ENCODE results near the gene NGF. TPM values are rescaled to one million over a fixed set of nuclear protein-coding genes. Genes with fewer than 3 reads are reported as not detected.

NGF gene
- total and polyA plus RNA-seq, 2 donors (not counting 1 experiment from before 2014, with no cell fraction given), result not detected

DNA sequence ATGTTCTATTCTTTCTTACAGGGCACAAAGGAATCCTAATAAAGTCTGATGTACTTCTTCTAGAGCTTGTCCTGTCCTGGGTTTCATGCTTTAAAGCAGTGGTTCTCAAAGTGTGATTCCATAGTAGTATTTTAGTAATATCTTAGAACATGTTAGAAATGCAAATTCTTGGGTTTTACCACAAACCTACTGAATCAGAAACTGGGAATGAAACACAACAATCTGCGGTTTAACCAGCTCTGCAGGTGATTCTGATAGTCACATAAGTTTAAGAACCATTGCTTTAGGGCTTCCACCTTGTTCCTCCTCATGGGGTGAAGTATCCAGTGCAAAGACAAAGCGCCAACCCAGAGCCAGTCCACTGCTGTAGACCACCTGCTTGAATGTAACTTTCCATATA is 41.1 kb downstream of the NGF start:
- ATAC-seq (ENCODE audit: low read depth) (no peak), DNase-seq (no peak)
- no peaks in the 10 kb centered on the region for H4K20me1 ChIP-seq (ENCODE audit: control insufficient read depth, insufficient read depth, low read length, poor library complexity, severe bottlenecking)
- H3K9me3 ChIP-seq (ENCODE audit: control extremely low read depth in 1 of 3, control insufficient read depth in 2 of 3, insufficient read depth in 1 of 3, low read length in 2 of 3), result no peaks in the 10 kb centered on the region
- no peak overlapping the region for H3K4me3 ChIP-seq (ENCODE audit: control extremely low read depth in 1 of 5, extremely low read depth in 1 of 5, insufficient read depth in 1 of 5, low read depth in 2 of 5, low read length in 4 of 5)
- intact Hi-C loops (cut with micrococcal nuclease), result no loop called here
- H3K4me1 Mint-ChIP-seq, result no peaks in the 10 kb centered on the region
- no peaks in the 10 kb centered on the region for H3K79me2 ChIP-seq (ENCODE audit: control insufficient read depth, insufficient read depth, low read length)
- H3K4me2 ChIP-seq (replicated peaks; ENCODE audit: low read depth, low read length, poor library complexity, severe bottlenecking), result no peak overlapping the region
- no peak overlapping the region for H3K9ac ChIP-seq (ENCODE audit: low read length)
- no peak overlapping the region for H2AFZ ChIP-seq (ENCODE audit: insufficient read depth, low read depth, low read length, poor library complexity, severe bottlenecking)
- ChIA-PET POLR2A (no interaction called here), CTCF (no interaction called here)
- no peaks in the 10 kb centered on the region for H3K9me3 Mint-ChIP-seq (ENCODE audit: insufficient read depth)
- H3K4me3 Mint-ChIP-seq, result no peak overlapping the region
- peaks cover 5% of the 10 kb centered on the region for H3K27me3 Mint-ChIP-seq
- no peaks in the 10 kb centered on the region for H3K4me1 ChIP-seq (ENCODE audit: control insufficient read depth in 2 of 2, insufficient read depth in 2 of 2, low read length in 2 of 2)
- no peaks in the 10 kb centered on the region for H3K36me3 ChIP-seq (replicated peaks in 1 of 2; ENCODE audit: control extremely low read depth in 1 of 2, control insufficient read depth in 1 of 2, extremely low read depth in 1 of 2, insufficient read depth in 2 of 2, low read length in 1 of 2)
- TF ChIP-seq, protein P1, sequence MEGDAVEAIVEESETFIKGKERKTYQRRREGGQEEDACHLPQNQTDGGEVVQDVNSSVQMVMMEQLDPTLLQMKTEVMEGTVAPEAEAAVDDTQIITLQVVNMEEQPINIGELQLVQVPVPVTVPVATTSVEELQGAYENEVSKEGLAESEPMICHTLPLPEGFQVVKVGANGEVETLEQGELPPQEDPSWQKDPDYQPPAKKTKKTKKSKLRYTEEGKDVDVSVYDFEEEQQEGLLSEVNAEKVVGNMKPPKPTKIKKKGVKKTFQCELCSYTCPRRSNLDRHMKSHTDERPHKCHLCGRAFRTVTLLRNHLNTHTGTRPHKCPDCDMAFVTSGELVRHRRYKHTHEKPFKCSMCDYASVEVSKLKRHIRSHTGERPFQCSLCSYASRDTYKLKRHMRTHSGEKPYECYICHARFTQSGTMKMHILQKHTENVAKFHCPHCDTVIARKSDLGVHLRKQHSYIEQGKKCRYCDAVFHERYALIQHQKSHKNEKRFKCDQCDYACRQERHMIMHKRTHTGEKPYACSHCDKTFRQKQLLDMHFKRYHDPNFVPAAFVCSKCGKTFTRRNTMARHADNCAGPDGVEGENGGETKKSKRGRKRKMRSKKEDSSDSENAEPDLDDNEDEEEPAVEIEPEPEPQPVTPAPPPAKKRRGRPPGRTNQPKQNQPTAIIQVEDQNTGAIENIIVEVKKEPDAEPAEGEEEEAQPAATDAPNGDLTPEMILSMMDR (IDR thresholded peaks at IDR 0.05), result no peak
- no peak for TF ChIP-seq EZH2 (IDR thresholded peaks at IDR 0.05; ENCODE audit: borderline replicate concordance, insufficient read depth, low read depth, low read length, poor library complexity, severe bottlenecking)
- H3K27ac Mint-ChIP-seq, result no peak overlapping the region
- no peak overlapping the region for H3K27ac ChIP-seq (ENCODE audit: low read length in 2 of 2)
- WGBS (ENCODE audit: insufficient coverage), result 100% methylated on average over 2 of the region's 2 CpGs
- peaks cover 0 to 5% (median 0%) of the 10 kb centered on the region in 4 experiments for H3K27me3 ChIP-seq (replicated peaks in 1 of 4; ENCODE audit: control extremely low read depth in 1 of 4, control insufficient read depth in 3 of 4, insufficient read depth in 4 of 4, low read length in 3 of 4)

DNA sequence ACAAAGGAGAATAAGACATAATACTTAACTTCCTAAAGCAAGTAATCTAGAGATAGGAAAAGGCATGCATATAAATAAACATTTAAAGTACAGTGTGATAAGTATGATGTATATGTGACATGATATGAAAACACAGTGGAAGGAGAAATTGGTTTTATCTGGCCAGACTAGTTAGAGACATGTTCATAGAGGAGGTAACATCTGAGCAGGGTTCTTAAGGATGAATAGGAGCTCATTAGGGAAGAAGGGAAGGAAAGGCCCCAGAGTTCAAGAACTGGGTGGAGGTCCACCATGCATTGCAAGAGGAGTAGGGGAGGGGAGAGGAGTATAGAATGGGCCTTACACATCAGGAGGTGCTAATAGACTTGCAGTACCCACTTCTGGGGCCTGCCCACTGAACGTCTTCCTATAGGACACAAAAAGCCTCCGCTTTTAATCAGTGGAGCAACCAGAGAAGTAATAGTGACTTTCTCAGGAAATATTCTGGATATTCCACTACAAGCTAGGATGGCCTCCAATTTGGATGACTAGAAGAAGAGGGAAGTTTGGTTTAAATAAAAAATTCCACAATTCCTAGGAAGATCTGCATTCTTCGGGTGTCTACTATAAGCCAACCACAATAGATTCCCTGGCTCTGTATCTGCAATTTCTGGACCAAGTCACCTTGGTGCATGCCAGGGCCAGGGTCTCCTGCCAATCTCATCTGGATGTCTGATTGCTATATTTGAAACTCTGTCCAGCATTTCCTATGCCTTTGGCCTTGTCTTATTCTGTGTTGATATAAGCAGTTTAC is 41.9 kb downstream of the NGF start:
- H3K79me2 ChIP-seq (ENCODE audit: control insufficient read depth, insufficient read depth, low read length), result no peaks in the 10 kb centered on the region
- DNase-seq, result no peak
- no peak overlapping the region for H3K4me3 ChIP-seq (ENCODE audit: control extremely low read depth in 1 of 5, extremely low read depth in 1 of 5, insufficient read depth in 1 of 5, low read depth in 2 of 5, low read length in 4 of 5)
- H3K9me3 ChIP-seq (ENCODE audit: control extremely low read depth in 1 of 3, control insufficient read depth in 2 of 3, insufficient read depth in 1 of 3, low read length in 2 of 3), result no peaks in the 10 kb centered on the region
- Mint-ChIP-seq H3K9me3 (ENCODE audit: insufficient read depth) (no peaks in the 10 kb centered on the region), H3K4me3 (no peak overlapping the region), H3K27ac (no peak overlapping the region), H3K27me3 (peaks cover 10% of the 10 kb centered on the region), H3K4me1 (no peaks in the 10 kb centered on the region)
- H3K36me3 ChIP-seq (replicated peaks in 1 of 2; ENCODE audit: control extremely low read depth in 1 of 2, control insufficient read depth in 1 of 2, extremely low read depth in 1 of 2, insufficient read depth in 2 of 2, low read length in 1 of 2), result no peaks in the 10 kb centered on the region
- no peaks in the 10 kb centered on the region for H4K20me1 ChIP-seq (ENCODE audit: control insufficient read depth, insufficient read depth, low read length, poor library complexity, severe bottlenecking)
- intact Hi-C loops (cut with micrococcal nuclease), result no loop called here
- no peak overlapping the region for H3K9ac ChIP-seq (ENCODE audit: low read length)
- TF ChIP-seq, protein P1 (IDR thresholded peaks at IDR 0.05), result no peak
- TF ChIP-seq EZH2 (IDR thresholded peaks at IDR 0.05; ENCODE audit: borderline replicate concordance, insufficient read depth, low read depth, low read length, poor library complexity, severe bottlenecking), result no peak
- no peak for ATAC-seq (ENCODE audit: low read depth)
- ChIA-PET POLR2A (no interaction called here), CTCF (no interaction called here)
- no CpG with 5 or more reads among the region's 3 CpGs for WGBS (ENCODE audit: insufficient coverage)
- no peak overlapping the region for H3K27ac ChIP-seq (ENCODE audit: low read length in 2 of 2)
- no peaks in the 10 kb centered on the region for H3K4me1 ChIP-seq (ENCODE audit: control insufficient read depth in 2 of 2, insufficient read depth in 2 of 2, low read length in 2 of 2)
- H3K4me2 ChIP-seq (replicated peaks; ENCODE audit: low read depth, low read length, poor library complexity, severe bottlenecking), result no peak overlapping the region
- H3K27me3 ChIP-seq (replicated peaks in 1 of 4; ENCODE audit: control extremely low read depth in 1 of 4, control insufficient read depth in 3 of 4, insufficient read depth in 4 of 4, low read length in 3 of 4), result peaks cover 0 to 5% (median 0%) of the 10 kb centered on the region in 4 experiments
- H2AFZ ChIP-seq (ENCODE audit: insufficient read depth, low read depth, low read length, poor library complexity, severe bottlenecking), result no peak overlapping the region
